CD4-positive, alpha-beta memory T cell (primary cell): Measurements from ENCODE around the gene LRIG1. TPM values are rescaled to one million over a fixed set of nuclear protein-coding genes. Genes with fewer than 3 reads are reported as not detected.

Experiments used
- CTCF ChIA-PET: fragments of 350-600 bp; sonication (Branson Sonifier 250); formaldehyde crosslinking; loops from one replicate; lab custom pipeline; 2021; ENCODE audit warnings: inconsistent platforms; ENCODE audit not compliant: partially characterized antibody; lab: Charles Lee
- POLR2A ChIA-PET: fragments of 350-600 bp; sonication (Branson Sonifier 250); formaldehyde crosslinking; loops from one replicate; lab custom pipeline; 2021; ENCODE audit not compliant: partially characterized antibody; lab: Charles Lee
- DNase-seq, 5 donors: peaks; one replicate each; pipeline versions ENCODE4 v3.0.0 to v3.0.0-alpha.2; 2020 to 2022; ENCODE audit warnings: mixed read lengths in 1 of 5
- H3K27ac ChIP-seq: one replicate; pipeline ENCODE4 v1.7.0; 2013; ENCODE audit warnings: low read depth, low read length
- H3K27me3 ChIP-seq: 2 replicates; pipeline ENCODE4 v1.7.0; 2013; ENCODE audit warnings: mild to moderate bottlenecking, low read length, moderate library complexity; ENCODE audit not compliant: insufficient read depth
- H3K36me3 ChIP-seq: 2 replicates; pipeline ENCODE4 v1.7.0; 2013; ENCODE audit warnings: mild to moderate bottlenecking, low read length, moderate library complexity; ENCODE audit not compliant: insufficient read depth
- H3K4me1 ChIP-seq: 2 replicates; pipeline ENCODE4 v1.7.0; 2013; ENCODE audit warnings: mild to moderate bottlenecking, low read length, moderate library complexity; ENCODE audit not compliant: insufficient read depth
- H3K4me3 ChIP-seq, 2 donors: one replicate each; pipeline ENCODE4 v1.7.0; 2013; ENCODE audit warnings: low read length in 2 of 2, mild to moderate bottlenecking in 1 of 2
- H3K9me3 ChIP-seq, 2 donors: one replicate each; pipeline ENCODE4 v1.7.0; 2013; ENCODE audit warnings: low read length in 2 of 2, control low read depth in 1 of 2; ENCODE audit not compliant: control insufficient read depth in 1 of 2
- H3K27ac Mint-ChIP-seq, 7 donors: one replicate each; pipeline ENCODE4 v1.8.0; 2020 to 2021; ENCODE audit warnings: mixed read lengths in 7 of 7, mild to moderate bottlenecking in 6 of 7, inconsistent platforms in 3 of 7, moderate library complexity in 3 of 7
- H3K27me3 Mint-ChIP-seq, 2 donors: one replicate each; pipeline ENCODE4 v1.8.0; 2020 to 2021; ENCODE audit warnings: mixed read lengths in 2 of 2
- H3K36me3 Mint-ChIP-seq, 2 donors: one replicate each; pipeline ENCODE4 v1.8.0; 2020 to 2021; ENCODE audit warnings: mixed read lengths in 2 of 2, inconsistent platforms in 1 of 2, mild to moderate bottlenecking in 1 of 2
- H3K4me1 Mint-ChIP-seq, 4 donors: one replicate each; pipeline ENCODE4 v1.8.0; 2020 to 2021; ENCODE audit warnings: mixed read lengths in 4 of 4, mild to moderate bottlenecking in 1 of 4
- H3K4me3 Mint-ChIP-seq, 8 donors: one replicate each; pipeline ENCODE4 v1.8.0; 2020 to 2021; ENCODE audit warnings: mixed read lengths in 8 of 8, mild to moderate bottlenecking in 7 of 8, moderate library complexity in 6 of 8, inconsistent platforms in 3 of 8
- H3K9me3 Mint-ChIP-seq, 8 donors: one replicate each; pipeline ENCODE4 v1.8.0; 2020 to 2021; ENCODE audit warnings: mixed read lengths in 8 of 8, mild to moderate bottlenecking in 5 of 8, inconsistent platforms in 3 of 8, moderate library complexity in 1 of 8
- intact Hi-C: fragments of 100-400 bp; cut with micrococcal nuclease; formaldehyde crosslinking; loops from one replicate; pipeline ENCODE4 v1.15.1; 2023
- polyA plus RNA-seq, 2 donors: library from polyadenylated mRNA; unstranded; fragments of 300-500 nt; fragmentation: Illumina TruSeq; gene quantifications; one replicate each; pipeline ENCODE4 v1.2.3, GENCODE V29; 2021
- total RNA-seq, 2 experiments: library from RNA; stranded (reverse); gene quantifications; one replicate each; pipeline ENCODE4 v1.2.3, GENCODE V29; 2021

LRIG1 gene
- total and polyA plus RNA-seq, 4 experiments from 2014 or later, result 28.6 to 71.7 (median 62.4) TPM

DNA sequence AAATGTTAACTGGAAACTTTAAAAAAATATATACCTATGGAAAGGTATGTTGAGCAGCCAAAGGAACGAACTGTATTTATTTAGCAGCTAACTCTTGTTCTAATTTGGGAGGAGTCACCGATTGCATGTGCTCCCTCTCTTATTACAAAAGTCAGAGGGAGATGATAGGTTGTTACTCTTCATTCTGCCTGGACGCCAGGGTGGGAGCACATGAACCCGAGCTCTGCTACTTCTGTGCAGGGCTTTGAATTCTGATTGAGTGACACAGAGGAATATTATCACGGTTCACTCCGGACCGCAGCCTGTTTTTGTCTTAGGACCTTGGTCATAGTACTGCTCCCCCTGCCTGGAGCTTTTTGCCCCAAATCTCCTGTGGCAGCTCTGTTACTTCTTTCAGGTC lies 36.9 kb upstream of the LRIG1 start:
- no peak overlapping the region for H3K27ac ChIP-seq
- H3K36me3 Mint-ChIP-seq, result no peaks in the 10 kb centered on the region
- no peaks in the 10 kb centered on the region for H3K36me3 ChIP-seq
- peaks cover 0 to 4% (median 0%) of the 10 kb centered on the region in 8 donors for H3K9me3 Mint-ChIP-seq
- H3K9me3 ChIP-seq, result no peaks in the 10 kb centered on the region
- no peaks in the 10 kb centered on the region for H3K4me1 ChIP-seq
- H3K4me1 Mint-ChIP-seq, result no peaks in the 10 kb centered on the region
- H3K27me3 Mint-ChIP-seq, result no peaks in the 10 kb centered on the region
- ChIA-PET CTCF (interaction anchor here (1.3 kb wide), 1 partner anchor 129 kb away, joined by 4 read pairs; no protein-coding TSS in a partner anchor), POLR2A (interaction anchor here (1.3 kb wide), 1 partner anchor 38 kb away, joined by 3 read pairs; no protein-coding TSS in a partner anchor)
- no peak overlapping the region for H3K4me3 ChIP-seq
- intact Hi-C loops, result no loop called here
- H3K4me3 Mint-ChIP-seq, result no peak overlapping the region
- no peaks in the 10 kb centered on the region for H3K27me3 ChIP-seq
- peak overlapping the region in 1 of 7 donors; percentile 29 for H3K27ac Mint-ChIP-seq
- DNase-seq, result no peak

DNA sequence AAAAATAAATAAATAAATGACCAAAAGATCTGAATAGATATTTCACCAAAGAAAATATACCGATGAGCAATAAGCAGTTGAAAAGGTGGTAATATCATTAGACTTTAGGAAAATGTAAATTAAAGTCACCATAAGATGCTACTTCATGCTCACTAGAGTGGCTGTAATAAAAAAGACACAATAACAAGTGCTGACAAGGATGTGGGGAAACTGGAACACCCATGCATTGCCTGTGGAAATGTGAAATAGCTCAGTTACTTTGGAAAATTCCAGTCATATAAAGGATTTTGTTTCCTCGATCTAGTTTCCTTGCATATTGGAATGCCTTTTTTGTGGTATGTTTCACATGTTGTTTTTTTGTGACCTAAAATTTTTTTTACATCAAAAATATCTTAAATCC lies 36.0 kb upstream of the LRIG1 start:
- Mint-ChIP-seq H3K4me1 (no peaks in the 10 kb centered on the region), H3K9me3 (no peaks in the 10 kb centered on the region), H3K36me3 (no peaks in the 10 kb centered on the region), H3K4me3 (no peak overlapping the region), H3K27ac (no peak overlapping the region), H3K27me3 (no peaks in the 10 kb centered on the region)
- H3K4me1 ChIP-seq, result no peaks in the 10 kb centered on the region
- no peak for DNase-seq
- H3K27me3 ChIP-seq, result no peaks in the 10 kb centered on the region
- ChIA-PET CTCF (no interaction called here), POLR2A (interaction anchor here (1.3 kb wide), 1 partner anchor 37 kb away, joined by 3 read pairs; no protein-coding TSS in a partner anchor)
- no peak overlapping the region for H3K27ac ChIP-seq
- H3K4me3 ChIP-seq, result no peak overlapping the region
- no peaks in the 10 kb centered on the region for H3K9me3 ChIP-seq
- intact Hi-C loops, result no loop called here
- no peaks in the 10 kb centered on the region for H3K36me3 ChIP-seq

DNA sequence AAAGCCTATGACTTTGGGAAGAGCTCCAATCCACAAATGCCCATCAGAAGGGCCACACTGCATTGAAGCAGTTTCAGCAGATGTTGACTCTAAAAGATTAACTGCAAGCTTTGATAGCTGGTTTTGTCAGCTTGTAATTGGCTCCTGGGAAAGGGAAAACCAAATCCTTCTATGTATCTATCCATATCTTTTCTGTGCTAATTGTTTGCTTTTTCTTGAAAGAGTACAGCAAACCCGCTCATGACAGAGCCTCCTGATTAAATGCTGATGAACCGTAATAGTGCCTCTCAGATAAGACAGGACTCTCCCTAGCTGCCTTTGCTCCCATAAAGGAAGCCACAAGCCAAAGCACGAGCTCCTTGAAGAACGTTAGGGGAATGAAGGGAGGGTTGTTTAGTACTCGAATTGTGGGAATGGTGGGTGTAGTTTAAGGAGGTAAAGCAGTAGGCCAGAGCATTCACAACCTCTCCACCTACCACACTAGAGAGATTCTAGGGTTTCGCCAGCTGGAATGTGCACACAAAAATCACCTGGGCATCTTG lies 33.6 kb upstream of the LRIG1 start:
- H3K4me3 Mint-ChIP-seq, result no peak overlapping the region
- no peaks in the 10 kb centered on the region for H3K9me3 ChIP-seq
- H3K4me3 ChIP-seq, result no peak overlapping the region
- no peaks in the 10 kb centered on the region for H3K4me1 ChIP-seq
- ChIA-PET CTCF (interaction anchor here (0.9 kb wide), 1 partner anchor 127 kb away, joined by 3 read pairs; no protein-coding TSS in a partner anchor), POLR2A (no interaction called here)
- H3K27me3 Mint-ChIP-seq, result no peaks in the 10 kb centered on the region
- H3K9me3 Mint-ChIP-seq, result no peaks in the 10 kb centered on the region
- H3K4me1 Mint-ChIP-seq, result no peaks in the 10 kb centered on the region
- no peak overlapping the region for H3K27ac ChIP-seq
- DNase-seq, result no peak
- no peaks in the 10 kb centered on the region for H3K36me3 ChIP-seq
- H3K27ac Mint-ChIP-seq, result no peak overlapping the region
- no peaks in the 10 kb centered on the region for H3K27me3 ChIP-seq
- intact Hi-C loops, result no loop called here
- no peaks in the 10 kb centered on the region for H3K36me3 Mint-ChIP-seq

DNA sequence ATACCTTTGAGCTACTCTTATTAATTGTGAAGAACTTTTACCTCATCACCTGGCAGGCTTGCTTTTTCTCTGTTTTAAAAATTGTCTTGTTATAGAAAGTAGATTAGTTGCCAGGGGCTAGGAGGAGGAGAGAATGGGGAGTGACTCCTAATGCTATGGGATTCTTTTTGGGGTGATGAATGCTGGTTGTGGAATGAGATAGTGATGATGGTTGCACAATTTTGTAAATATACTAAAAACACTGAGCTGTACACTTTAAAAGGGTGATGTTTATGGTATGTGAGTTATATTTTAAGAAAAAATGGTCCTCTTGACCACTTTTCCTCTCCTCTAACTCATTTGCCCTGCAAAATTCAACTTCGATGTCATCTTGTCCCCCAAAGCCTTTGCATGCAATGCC lies 31.8 kb upstream of the LRIG1 start:
- Histone ChIP-seq H3K9me3 (no peaks in the 10 kb centered on the region), H3K36me3 (no peaks in the 10 kb centered on the region), H3K4me3 (no peak overlapping the region), H3K27me3 (no peaks in the 10 kb centered on the region), H3K27ac (no peak overlapping the region), H3K4me1 (no peaks in the 10 kb centered on the region)
- Mint-ChIP-seq H3K27ac (no peak overlapping the region), H3K27me3 (no peaks in the 10 kb centered on the region), H3K9me3 (no peaks in the 10 kb centered on the region), H3K36me3 (no peaks in the 10 kb centered on the region), H3K4me1 (no peaks in the 10 kb centered on the region), H3K4me3 (no peak overlapping the region)
- intact Hi-C loops, result no loop called here
- CTCF ChIA-PET, result interaction anchor here (1.2 to 1.4 kb wide), 2 partner anchors 9 to 125 kb away, joined by 3 read pairs; no protein-coding TSS in a partner anchor
- no peak for DNase-seq
- POLR2A ChIA-PET, result interaction anchor here (0.6 kb wide), 1 partner anchor 31 kb away, joined by 5 read pairs; no protein-coding TSS in a partner anchor

GRCh38 chr3:66532160-66532587 lies 31.4 kb upstream of the LRIG1 start:
- Mint-ChIP-seq H3K27ac (no peak overlapping the region), H3K36me3 (no peaks in the 10 kb centered on the region), H3K27me3 (no peaks in the 10 kb centered on the region), H3K9me3 (no peaks in the 10 kb centered on the region), H3K4me3 (no peak overlapping the region), H3K4me1 (no peaks in the 10 kb centered on the region)
- Histone ChIP-seq H3K27me3 (no peaks in the 10 kb centered on the region), H3K36me3 (no peaks in the 10 kb centered on the region), H3K4me1 (no peaks in the 10 kb centered on the region), H3K27ac (no peak overlapping the region), H3K9me3 (no peaks in the 10 kb centered on the region), H3K4me3 (no peak overlapping the region)
- CTCF ChIA-PET, result interaction anchor here (0.6 to 1.4 kb wide), 3 partner anchors 10 to 453 kb away, joined by 3 to 4 read pairs (median 3); no protein-coding TSS in a partner anchor
- no peak for DNase-seq
- POLR2A ChIA-PET, result no interaction called here
- intact Hi-C loops, result no loop called here

GRCh38 chr3:66531256-66531655 lies 30.4 kb upstream of the LRIG1 start:
- H3K27me3 ChIP-seq, result no peaks in the 10 kb centered on the region
- no peak overlapping the region for H3K27ac Mint-ChIP-seq
- H3K4me1 ChIP-seq, result no peaks in the 10 kb centered on the region
- no peak overlapping the region for H3K4me3 ChIP-seq
- H3K36me3 Mint-ChIP-seq, result no peaks in the 10 kb centered on the region
- no peaks in the 10 kb centered on the region for H3K36me3 ChIP-seq
- H3K9me3 Mint-ChIP-seq, result no peaks in the 10 kb centered on the region
- intact Hi-C loops, result no loop called here
- no peaks in the 10 kb centered on the region for H3K9me3 ChIP-seq
- H3K4me3 Mint-ChIP-seq, result no peak overlapping the region
- no peaks in the 10 kb centered on the region for H3K27me3 Mint-ChIP-seq
- H3K27ac ChIP-seq, result no peak overlapping the region
- CTCF ChIA-PET, result interaction anchor here (0.6 to 1.4 kb wide), 3 partner anchors 11 to 454 kb away, joined by 3 to 4 read pairs (median 3); no protein-coding TSS in a partner anchor
- POLR2A ChIA-PET, result no interaction called here
- no peaks in the 10 kb centered on the region for H3K4me1 Mint-ChIP-seq
- DNase-seq, result no peak

DNA sequence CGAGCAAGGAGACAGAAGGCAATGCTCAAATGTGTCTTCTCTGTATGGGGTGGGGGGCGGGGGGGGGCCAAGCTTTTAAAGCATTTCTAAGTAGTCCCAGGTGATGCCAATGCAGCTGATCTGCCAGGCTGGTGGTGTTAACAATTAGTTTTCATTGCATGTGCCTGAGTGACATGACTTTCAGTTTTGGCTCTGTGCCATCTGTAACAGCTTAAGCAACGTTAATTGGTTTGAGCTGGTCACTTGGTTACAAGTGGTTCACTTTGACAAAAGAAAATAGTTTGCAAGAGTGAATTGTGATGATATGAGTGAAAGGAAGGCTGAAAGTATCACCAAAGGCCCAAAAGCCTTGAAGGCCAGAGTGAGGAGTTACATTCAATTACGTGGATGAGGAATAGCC lies 26.4 kb upstream of the LRIG1 start:
- Histone ChIP-seq H3K27ac (no peak overlapping the region), H3K4me3 (no peak overlapping the region), H3K4me1 (no peaks in the 10 kb centered on the region), H3K27me3 (no peaks in the 10 kb centered on the region), H3K36me3 (no peaks in the 10 kb centered on the region), H3K9me3 (no peaks in the 10 kb centered on the region)
- Mint-ChIP-seq H3K9me3 (no peaks in the 10 kb centered on the region), H3K4me1 (peaks cover 0 to 5% (median 2%) of the 10 kb centered on the region in 4 donors), H3K4me3 (no peak overlapping the region), H3K36me3 (no peaks in the 10 kb centered on the region), H3K27me3 (peaks cover 5% of the 10 kb centered on the region in 2 donors), H3K27ac (no peak overlapping the region)
- intact Hi-C loops, result no loop called here
- ChIA-PET CTCF (no interaction called here), POLR2A (no interaction called here)
- DNase-seq, result no peak
